Loucy (cell line): ENCODE measurements around the gene P2RY2.

Experiments
- H2AFZ ChIP-seq: fragments of 200-600 bp; sonication (generic); 2 replicates; pipeline ENCODE4 v1.6.0; 2016; ENCODE audit warnings: antibody characterized with exemption, mild to moderate bottlenecking, low read length, moderate library complexity
- H3F3A ChIP-seq: fragments of 200-600 bp; 2 replicates; pipeline ENCODE4 v1.6.0; 2016; ENCODE audit warnings: antibody characterized with exemption, low read depth, mild to moderate bottlenecking
- H3K27me3 ChIP-seq: fragments of 200-600 bp; sonication (generic); 2 replicates; pipeline ENCODE4 v1.6.1; 2014; ENCODE audit warnings: low read length, mild to moderate bottlenecking; ENCODE audit not compliant: insufficient read depth, poor library complexity, severe bottlenecking
- H3K36me3 ChIP-seq: fragments of 200-600 bp; sonication (generic); 2 replicates; pipeline ENCODE4 v1.6.1; 2016; ENCODE audit warnings: low read length; ENCODE audit not compliant: insufficient read depth
- H3K4me1 ChIP-seq: fragments of 200-600 bp; sonication (generic); 2 replicates; pipeline ENCODE4 v1.5.1; 2014; ENCODE audit warnings: low read length, mild to moderate bottlenecking; ENCODE audit not compliant: insufficient read depth, poor library complexity, severe bottlenecking
- H3K4me2 ChIP-seq: fragments of 200-600 bp; sonication (generic); 2 replicates; pipeline ENCODE4 v1.6.0; 2014; ENCODE audit warnings: antibody characterized with exemption, low read length, low read depth, mild to moderate bottlenecking; ENCODE audit not compliant: poor library complexity, severe bottlenecking
- H3K4me3 ChIP-seq: fragments of 200-600 bp; sonication (generic); 2 replicates; pipeline ENCODE4 v1.5.1; 2014; ENCODE audit warnings: low read length, mild to moderate bottlenecking, mixed read lengths; ENCODE audit not compliant: poor library complexity, severe bottlenecking
- H3K79me2 ChIP-seq: fragments of 200-600 bp; sonication (generic); 2 replicates; pipeline ENCODE4 v1.6.1; 2014; ENCODE audit warnings: low read length; ENCODE audit not compliant: insufficient read depth
- H3K9ac ChIP-seq: fragments of 200-600 bp; sonication (generic); 2 replicates; pipeline ENCODE4 v1.6.0; 2014; ENCODE audit warnings: mild to moderate bottlenecking, low read depth, low read length, moderate library complexity; ENCODE audit not compliant: poor library complexity, severe bottlenecking
- H3K9me2 ChIP-seq: fragments of 200-600 bp; sonication (generic); replicated peaks from 2 replicates; pipeline ENCODE4 v1.6.1; 2016; ENCODE audit warnings: low read depth, low read length, mixed read lengths
- H3K9me3 ChIP-seq: fragments of 200-600 bp; sonication (generic); 2 replicates; pipeline ENCODE4 v1.6.1; 2014; ENCODE audit warnings: mild to moderate bottlenecking, antibody characterized with exemption, low read length, low read depth; ENCODE audit not compliant: insufficient read depth
- H4K20me1 ChIP-seq: fragments of 200-600 bp; sonication (generic); 2 replicates; pipeline ENCODE4 v1.6.0; 2014; ENCODE audit warnings: antibody characterized with exemption, low read length, mild to moderate bottlenecking; ENCODE audit not compliant: insufficient read depth, poor library complexity, severe bottlenecking
- EZH2phosphoT487 ChIP-seq: fragments of 200-600 bp; IDR thresholded peaks from 2 replicates; pipeline ENCODE4 v1.6.1; 2018; ENCODE audit warnings: antibody characterized with exemption, mild to moderate bottlenecking, moderate library complexity, borderline replicate concordance
- TF ChIP-seq, protein P1 (sequence below): fragments of 200-600 bp; sonication (generic); conservative IDR thresholded peaks from 2 replicates; pipeline ENCODE4 v1.5.1; 2014; ENCODE audit warnings: mild to moderate bottlenecking, antibody characterized with exemption, low read length

P2RY2 gene

DNA sequence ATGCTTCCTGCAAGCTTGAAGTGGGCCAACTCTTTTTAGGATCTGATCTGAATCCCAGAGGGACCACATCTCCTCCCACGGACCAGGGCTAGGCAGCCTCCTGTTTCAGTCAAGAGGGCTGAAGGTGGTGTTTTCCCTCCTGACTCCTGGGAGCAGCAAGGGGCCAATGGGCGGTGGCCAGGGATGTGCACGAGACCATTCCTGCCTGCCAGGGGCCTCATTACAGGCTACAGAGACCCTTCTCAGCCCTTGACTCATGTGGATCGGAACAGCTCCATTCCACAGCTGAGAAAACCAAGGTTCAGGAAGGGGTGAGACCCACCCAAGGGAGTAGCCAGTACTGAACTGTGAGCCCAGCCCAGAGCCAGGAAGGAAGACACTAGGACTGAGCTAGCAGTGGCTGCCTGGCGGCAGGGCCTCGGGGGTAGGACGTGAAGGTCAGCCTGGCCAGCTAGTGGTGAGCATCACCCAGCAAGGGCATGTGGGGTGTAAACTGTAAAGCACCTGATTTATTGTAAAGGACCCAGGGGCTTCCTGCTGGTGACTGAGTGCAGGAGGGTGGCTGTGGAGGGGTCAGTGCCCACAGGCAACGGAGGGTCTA lies 50.7 kb downstream of the P2RY2 start:
- Histone ChIP-seq H3K9me2 (no peaks in the 10 kb centered on the region), H4K20me1 (no peaks in the 10 kb centered on the region), H3K9ac (no peak overlapping the region), H3K4me3 (no peak overlapping the region), H3F3A (no peaks in the 10 kb centered on the region), H2AFZ (no peak overlapping the region), H3K9me3 (no peaks in the 10 kb centered on the region), H3K4me1 (peaks cover 9% of the 10 kb centered on the region), H3K4me2 (no peak overlapping the region), H3K27me3 (no peaks in the 10 kb centered on the region), H3K79me2 (no peaks in the 10 kb centered on the region), H3K36me3 (no peaks in the 10 kb centered on the region)
- TF ChIP-seq EZH2phosphoT487: no peak

- no peaks in the 10 kb centered on the region for H4K20me1 ChIP-seq
- no peaks in the 10 kb centered on the region for H3K79me2 ChIP-seq
- no peaks in the 10 kb centered on the region for H3K27me3 ChIP-seq
- H3K9me2 ChIP-seq: no peaks in the 10 kb centered on the region
- TF ChIP-seq, protein P1, sequence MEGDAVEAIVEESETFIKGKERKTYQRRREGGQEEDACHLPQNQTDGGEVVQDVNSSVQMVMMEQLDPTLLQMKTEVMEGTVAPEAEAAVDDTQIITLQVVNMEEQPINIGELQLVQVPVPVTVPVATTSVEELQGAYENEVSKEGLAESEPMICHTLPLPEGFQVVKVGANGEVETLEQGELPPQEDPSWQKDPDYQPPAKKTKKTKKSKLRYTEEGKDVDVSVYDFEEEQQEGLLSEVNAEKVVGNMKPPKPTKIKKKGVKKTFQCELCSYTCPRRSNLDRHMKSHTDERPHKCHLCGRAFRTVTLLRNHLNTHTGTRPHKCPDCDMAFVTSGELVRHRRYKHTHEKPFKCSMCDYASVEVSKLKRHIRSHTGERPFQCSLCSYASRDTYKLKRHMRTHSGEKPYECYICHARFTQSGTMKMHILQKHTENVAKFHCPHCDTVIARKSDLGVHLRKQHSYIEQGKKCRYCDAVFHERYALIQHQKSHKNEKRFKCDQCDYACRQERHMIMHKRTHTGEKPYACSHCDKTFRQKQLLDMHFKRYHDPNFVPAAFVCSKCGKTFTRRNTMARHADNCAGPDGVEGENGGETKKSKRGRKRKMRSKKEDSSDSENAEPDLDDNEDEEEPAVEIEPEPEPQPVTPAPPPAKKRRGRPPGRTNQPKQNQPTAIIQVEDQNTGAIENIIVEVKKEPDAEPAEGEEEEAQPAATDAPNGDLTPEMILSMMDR: no peak
- no peaks in the 10 kb centered on the region for H3K9me3 ChIP-seq
- H3K36me3 ChIP-seq: no peaks in the 10 kb centered on the region
- H3K4me3 ChIP-seq: no peak overlapping the region
- no peak overlapping the region for H2AFZ ChIP-seq
- no peak overlapping the region for H3K9ac ChIP-seq
- H3K4me1 ChIP-seq: peaks cover 9% of the 10 kb centered on the region
- no peak overlapping the region for H3K4me2 ChIP-seq
- no peaks in the 10 kb centered on the region for H3F3A ChIP-seq
Measured at GRCh38 chr11:73269459-73270015, 51.5 kb downstream of the P2RY2 start.

DNA sequence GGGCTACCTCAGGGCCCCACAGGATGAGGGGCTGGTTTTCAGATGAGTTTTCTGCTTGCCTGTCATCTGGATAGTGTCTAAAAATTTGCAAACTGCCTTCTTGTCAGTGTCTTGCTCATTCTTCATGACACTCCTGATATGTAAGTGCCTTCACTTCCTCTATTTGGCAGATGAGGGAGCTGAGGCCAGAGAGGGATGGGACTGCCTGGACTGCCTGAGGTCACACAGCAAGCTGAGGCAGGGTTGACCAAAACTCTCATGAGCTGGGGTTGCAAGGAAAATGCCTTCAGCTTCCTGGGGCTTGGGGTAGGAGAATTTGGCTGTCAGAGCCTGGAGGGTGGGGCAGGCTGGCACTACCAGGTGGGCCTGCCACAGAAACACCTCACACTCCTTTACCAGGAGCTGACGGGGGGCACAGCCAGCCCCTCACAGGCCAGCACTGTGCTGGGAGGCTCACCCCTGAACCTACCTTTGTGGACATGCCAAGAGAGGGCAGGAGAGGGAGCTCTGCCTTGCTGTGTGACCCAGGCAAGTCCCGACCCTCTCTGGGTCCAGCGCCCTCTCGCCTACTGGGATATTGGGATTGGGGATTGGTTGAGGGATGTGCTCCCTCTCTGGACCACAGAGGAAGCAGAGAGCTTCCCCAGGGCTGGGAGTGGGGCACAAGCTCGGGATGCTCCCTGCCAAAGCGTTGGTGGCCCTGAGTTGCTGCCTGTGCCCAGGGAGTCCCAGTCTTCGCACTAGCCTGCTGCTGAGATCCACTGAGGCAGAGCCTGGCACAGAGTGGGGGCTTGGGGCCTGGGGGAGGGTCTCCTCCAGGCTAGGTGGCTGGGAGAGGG lies 52.2 kb downstream of the P2RY2 start:
- Histone ChIP-seq H3K9ac (no peak overlapping the region), H4K20me1 (no peaks in the 10 kb centered on the region), H3K4me3 (no peak overlapping the region), H3K9me3 (no peaks in the 10 kb centered on the region), H3K4me2 (no peak overlapping the region), H3K79me2 (no peaks in the 10 kb centered on the region), H3K9me2 (no peaks in the 10 kb centered on the region), H3F3A (no peaks in the 10 kb centered on the region), H3K27me3 (no peaks in the 10 kb centered on the region), H3K4me1 (peaks cover 9% of the 10 kb centered on the region), H2AFZ (no peak overlapping the region), H3K36me3 (no peaks in the 10 kb centered on the region)
- no peak for TF ChIP-seq EZH2phosphoT487
- TF ChIP-seq, protein P1: no peak
